ENCODE measurements around the gene GAMT.

The GAMT gene

GRCh38 chr19:1400281-1401137 lies 833 bp downstream of the GAMT start:
- DNase-seq (ENCODE audit: low read depth), result no peak

GRCh38 chr19:1399745-1400144 lies 1.6 kb downstream of the GAMT start:
- DNase-seq (ENCODE audit: low read depth), result no peak

GRCh38 chr19:1399079-1399478 lies 2.3 kb downstream of the GAMT start:
- no peak for DNase-seq (ENCODE audit: low read depth)

- DNase-seq (ENCODE audit: low read depth), result no peak
Observed at GRCh38 chr19:1397838-1398237, 3.5 kb downstream of the GAMT start.

- DNase-seq (ENCODE audit: low read depth), result no peak
Observed at GRCh38 chr19:1396768-1397679, 4.3 kb downstream of the GAMT start.

GRCh38 chr19:1396019-1396767 lies 5.1 kb downstream of the GAMT start:
- no peak for DNase-seq (ENCODE audit: low read depth)

GRCh38 chr19:1395194-1396018 lies 5.9 kb downstream of the GAMT start:
- DNase-seq (ENCODE audit: low read depth), result no peak

- DNase-seq (ENCODE audit: low read depth), result no peak
Observed at GRCh38 chr19:1394252-1395193, 6.8 kb downstream of the GAMT start.

GRCh38 chr19:1393841-1394240 lies 7.5 kb downstream of the GAMT start:
- DNase-seq (ENCODE audit: low read depth), result no peak

GRCh38 chr19:1392939-1393530 lies 8.3 kb downstream of the GAMT start:
- DNase-seq (ENCODE audit: low read depth), result no peak

GRCh38 chr19:1392407-1392806 lies 8.9 kb downstream of the GAMT start:
- no peak for DNase-seq (ENCODE audit: low read depth)

GRCh38 chr19:1390890-1391423 lies 10.4 kb downstream of the GAMT start:
- no peak for DNase-seq (ENCODE audit: low read depth)

GRCh38 chr19:1389033-1389940 lies 12.1 kb downstream of the GAMT start:
- no peak for DNase-seq (ENCODE audit: low read depth)

- no peak for DNase-seq (ENCODE audit: low read depth)
Observed at GRCh38 chr19:1388637-1389026, 12.7 kb downstream of the GAMT start.

GRCh38 chr19:1387684-1388636 lies 13.4 kb downstream of the GAMT start:
- no peak for DNase-seq (ENCODE audit: low read depth)

- no peak for DNase-seq (ENCODE audit: low read depth)
Observed at GRCh38 chr19:1386945-1387683, 14.2 kb downstream of the GAMT start.

- no peak for DNase-seq (ENCODE audit: low read depth)
Observed at GRCh38 chr19:1385816-1386215, 15.5 kb downstream of the GAMT start.
